HepG2 (cell line): ENCODE data around the gene EIF5A. TPM values are rescaled to one million over a fixed set of nuclear protein-coding genes. Genes with fewer than 3 reads are reported as not detected.

Source experiments
- CBX5 ChIP-seq: sonication (generic); formaldehyde crosslinking; IDR thresholded peaks from 2 replicates; pipeline ENCODE4 v1.4.0; 2020; ENCODE audit warnings: missing genetic modification reagents, borderline replicate concordance
- DMAP1 ChIP-seq: IDR thresholded peaks from 2 replicates; pipeline ENCODE4 v1.6.1; 2016
- HNRNPK ChIP-seq: fragments of 200-400 bp; formaldehyde crosslinking; IDR thresholded peaks from 2 replicates; pipeline ENCODE4 v1.6.1; 2018; ENCODE audit warnings: low read length, low read depth, moderate library complexity, mild to moderate bottlenecking; ENCODE audit not compliant: poor library complexity, severe bottlenecking
- JUND ChIP-seq: sonication (generic); formaldehyde crosslinking; IDR thresholded peaks from 2 replicates; pipeline ENCODE4 v1.8.0; 2022; ENCODE audit warnings: mild to moderate bottlenecking, missing genetic modification reagents
- MEIS1 ChIP-seq: sonication (generic); formaldehyde crosslinking; IDR thresholded peaks from 2 replicates; pipeline ENCODE4 v1.9.0; 2021; ENCODE audit warnings: mild to moderate bottlenecking, missing genetic modification reagents, moderate library complexity, borderline replicate concordance
- MEIS2 ChIP-seq: sonication (generic); formaldehyde crosslinking; IDR thresholded peaks from 2 replicates; pipeline ENCODE4 v1.9.0; 2021; ENCODE audit warnings: mild to moderate bottlenecking, missing genetic modification reagents
- NAIF1 ChIP-seq: sonication (generic); formaldehyde crosslinking; IDR thresholded peaks from 2 replicates; pipeline ENCODE4 v1.5.0; 2020; ENCODE audit warnings: mild to moderate bottlenecking, missing genetic modification reagents, borderline replicate concordance
- RBAK ChIP-seq: sonication (generic); formaldehyde crosslinking; IDR thresholded peaks from 2 replicates; pipeline ENCODE4 v1.5.1; 2020; ENCODE audit warnings: mild to moderate bottlenecking, missing genetic modification reagents
- SPEN ChIP-seq: sonication (generic); formaldehyde crosslinking; IDR thresholded peaks from 2 replicates; pipeline ENCODE4 v1.5.1; 2020; ENCODE audit warnings: low read depth, mild to moderate bottlenecking, missing genetic modification reagents
- TMF1 ChIP-seq: sonication (generic); formaldehyde crosslinking; IDR thresholded peaks from 2 replicates; pipeline ENCODE4 v1.8.1; 2022; ENCODE audit warnings: low read depth, missing genetic modification reagents
- YY1 ChIP-seq: IDR thresholded peaks from 2 replicates; pipeline ENCODE4 v1.6.1; 2011; ENCODE audit warnings: low read length, low read depth, moderate library complexity, mild to moderate bottlenecking; ENCODE audit not compliant: insufficient read depth, insufficient replicate concordance
- ZBTB46 ChIP-seq: sonication (generic); formaldehyde crosslinking; IDR thresholded peaks from 2 replicates; pipeline ENCODE4 v1.4.0; 2020; ENCODE audit warnings: mild to moderate bottlenecking, missing genetic modification reagents, borderline replicate concordance
- ZFP62 ChIP-seq: sonication (generic); formaldehyde crosslinking; IDR thresholded peaks from 2 replicates; pipeline ENCODE4 v1.4.0; 2020; ENCODE audit warnings: missing genetic modification reagents
- ZNF414 ChIP-seq: sonication (generic); formaldehyde crosslinking; IDR thresholded peaks from 2 replicates; pipeline ENCODE4 v1.5.0; 2020; ENCODE audit warnings: missing genetic modification reagents
- ZNF432 ChIP-seq: sonication (generic); formaldehyde crosslinking; IDR thresholded peaks from 2 replicates; pipeline ENCODE4 v1.5.0; 2020; ENCODE audit warnings: missing genetic modification reagents, mild to moderate bottlenecking, borderline replicate concordance
- ZNF543 ChIP-seq: sonication (generic); formaldehyde crosslinking; IDR thresholded peaks from 2 replicates; pipeline ENCODE4 v1.4.0; 2020; ENCODE audit warnings: mild to moderate bottlenecking, missing genetic modification reagents
- ZNF609 ChIP-seq: sonication (generic); formaldehyde crosslinking; IDR thresholded peaks from 2 replicates; pipeline ENCODE4 v1.4.0; 2020; ENCODE audit warnings: mild to moderate bottlenecking, missing genetic modification reagents, borderline replicate concordance
- ZNF740 ChIP-seq: sonication (generic); formaldehyde crosslinking; IDR thresholded peaks from 2 replicates; pipeline ENCODE4 v1.4.0; 2020; ENCODE audit warnings: missing genetic modification reagents
- polyA plus RNA-seq, 8 experiments: library from polyadenylated mRNA; depleted of rRNA in 3 of 8; stranded (reverse) in 7 of 8; unstranded in 1 of 8; fragments of >200 nt; fragmentation: Illumina TruSeq in 4 of 8; extraction: Trizol in 4 of 8; gene quantifications; 2 replicates each; pipeline versions ENCODE4 v1.2.1 to v1.2.3, GENCODE V29; 2011 to 2016; ENCODE audit warnings: low read depth in 4 of 8, missing spikeins in 1 of 8, mixed read lengths in 1 of 8; ENCODE audit not compliant: insufficient read depth in 1 of 8
- total RNA-seq, 5 experiments: library from RNA; depleted of rRNA; stranded (reverse); fragments of >200 nt; fragmentation: Illumina TruSeq; extraction: Trizol; gene quantifications; 2 replicates each; pipeline ENCODE4 v1.2.3, GENCODE V29; 2016; ENCODE audit warnings: low read depth in 1 of 5

Gene EIF5A
- total and polyA plus RNA-seq, 2 of the 13 experiments (the other 11 are each of a cell fraction or from before 2014, with no cell fraction given), result 319 to 337 TPM

- TF ChIP-seq ZNF609 (CRISPR knock-in tag) (no peak), ZBTB46 (CRISPR knock-in tag) (no peak), ZNF543 (peak; percentile 33; the same call in 1 of the 2 replicates), JUND (CRISPR knock-in tag) (peak; percentile 6; the same call in 1 of the 2 replicates), HNRNPK (peak; percentile 34), NAIF1 (CRISPR knock-in tag) (no peak), RBAK (CRISPR knock-in tag) (no peak), TMF1 (CRISPR knock-in tag) (no peak), ZNF432 (no peak), YY1 (peak; percentile 89), CBX5 (CRISPR knock-in tag) (no peak), DMAP1 (CRISPR knock-in tag) (no peak), MEIS1 (CRISPR knock-in tag) (0 out of 2 replicates have a peak, but pooled peaks have one; percentile 19), SPEN (CRISPR knock-in tag) (no peak), ZFP62 (CRISPR knock-in tag) (no peak), ZNF740 (no peak), MEIS2 (no peak), ZNF414 (CRISPR knock-in tag) (no peak)
Measured at GRCh38 chr17:7328840-7329373, 21.5 kb downstream of the EIF5A start, which contains the start of gene NEURL4 (continued).
